Prostate gland (tissue), 2 donors: Measurements from ENCODE around the gene OTOA.

Experiments used
- POLR2A ChIP-seq: fragments of 450-650 bp; IDR thresholded peaks from one replicate; pipeline ENCODE4 v1.6.1; 2016; ENCODE audit warnings: antibody characterized with exemption, mild to moderate bottlenecking
- POLR2AphosphoS5 ChIP-seq: sonication (generic); formaldehyde crosslinking; IDR thresholded peaks from one replicate; pipeline ENCODE4 v1.6.1; 2017; ENCODE audit warnings: antibody characterized with exemption
- TF ChIP-seq, protein P1 (sequence below), 4 experiments: fragments of 200-600 bp in 2 of 4; fragments of 450-650 bp in 2 of 4; sonication (generic) in 2 of 4; IDR thresholded peaks; 1 replicate in 3 of 4; 2 replicates in 1 of 4; pipeline ENCODE4 v1.5.1; 2016 to 2019; ENCODE audit warnings: antibody characterized with exemption in 4 of 4, mild to moderate bottlenecking in 2 of 4, moderate library complexity in 2 of 4

DNA sequence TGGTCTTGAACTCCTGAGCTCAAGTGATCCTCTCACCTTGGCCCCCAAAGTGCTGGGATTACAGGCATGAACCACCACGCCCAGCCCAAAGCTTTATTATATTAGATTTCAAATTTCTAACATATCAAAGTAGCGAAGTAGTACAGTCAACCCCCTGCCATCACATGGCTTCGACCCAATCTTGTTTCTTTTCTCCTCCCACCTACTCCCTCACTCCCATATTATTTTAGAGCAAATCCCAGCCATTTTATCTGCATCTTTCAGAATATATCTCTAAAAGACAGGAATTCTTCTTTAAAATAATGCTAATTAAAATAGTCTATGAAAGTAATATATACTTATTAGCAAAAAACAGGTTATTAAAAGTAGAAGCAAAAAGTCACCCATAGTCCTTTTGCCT lies 12.3 kb upstream of the OTOA start:
- TF ChIP-seq, protein P1, sequence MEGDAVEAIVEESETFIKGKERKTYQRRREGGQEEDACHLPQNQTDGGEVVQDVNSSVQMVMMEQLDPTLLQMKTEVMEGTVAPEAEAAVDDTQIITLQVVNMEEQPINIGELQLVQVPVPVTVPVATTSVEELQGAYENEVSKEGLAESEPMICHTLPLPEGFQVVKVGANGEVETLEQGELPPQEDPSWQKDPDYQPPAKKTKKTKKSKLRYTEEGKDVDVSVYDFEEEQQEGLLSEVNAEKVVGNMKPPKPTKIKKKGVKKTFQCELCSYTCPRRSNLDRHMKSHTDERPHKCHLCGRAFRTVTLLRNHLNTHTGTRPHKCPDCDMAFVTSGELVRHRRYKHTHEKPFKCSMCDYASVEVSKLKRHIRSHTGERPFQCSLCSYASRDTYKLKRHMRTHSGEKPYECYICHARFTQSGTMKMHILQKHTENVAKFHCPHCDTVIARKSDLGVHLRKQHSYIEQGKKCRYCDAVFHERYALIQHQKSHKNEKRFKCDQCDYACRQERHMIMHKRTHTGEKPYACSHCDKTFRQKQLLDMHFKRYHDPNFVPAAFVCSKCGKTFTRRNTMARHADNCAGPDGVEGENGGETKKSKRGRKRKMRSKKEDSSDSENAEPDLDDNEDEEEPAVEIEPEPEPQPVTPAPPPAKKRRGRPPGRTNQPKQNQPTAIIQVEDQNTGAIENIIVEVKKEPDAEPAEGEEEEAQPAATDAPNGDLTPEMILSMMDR (IDR thresholded peaks at IDR 0.05), result no peak
- TF ChIP-seq POLR2AphosphoS5 (no peak), POLR2A (no peak)
